IPS-18c (cell line): ENCODE results near the gene GPR183.

ENCODE experiments used
- H3K4me3 ChIP-seq: 2 replicates; pipeline ENCODE4 v1.7.0; 2013; ENCODE audit warnings: low read depth, mild to moderate bottlenecking, low read length, moderate library complexity; ENCODE audit not compliant: insufficient read depth
- H3K9me3 ChIP-seq: one replicate; pipeline ENCODE4 v1.6.1; 2013; ENCODE audit warnings: mild to moderate bottlenecking, low read length, moderate library complexity; ENCODE audit not compliant: control insufficient read depth, insufficient read depth

The GPR183 gene

GRCh38 chr13:99307247-99307646, at the start of gene GPR183:
Gene GPR183, minus strand, starts transcription at chr13:99307399. Its CDS starts 11,254 bp downstream, at chr13:99296145.
- Histone ChIP-seq H3K4me3 (no peak within 1 kb of the TSS), H3K9me3 (no peaks in the 10 kb centered on the region)

GRCh38 chr13:99356262-99357091, 49.3 kb upstream of the GPR183 start:
- Histone ChIP-seq H3K9me3 (no peaks in the 10 kb centered on the region), H3K4me3 (no peak overlapping the region)

- Histone ChIP-seq H3K9me3 (no peaks in the 10 kb centered on the region), H3K4me3 (no peak overlapping the region)
Observed at GRCh38 chr13:99356012-99356261, 48.7 kb upstream of the GPR183 start.

GRCh38 chr13:99355267-99356011, 48.2 kb upstream of the GPR183 start:
- Histone ChIP-seq H3K9me3 (no peaks in the 10 kb centered on the region), H3K4me3 (no peak overlapping the region)

- no peak overlapping the region for H3K4me3 ChIP-seq
- H3K9me3 ChIP-seq: no peaks in the 10 kb centered on the region
Observed at GRCh38 chr13:99354371-99354951, 47.3 kb upstream of the GPR183 start.

- H3K4me3 ChIP-seq: no peak overlapping the region
- no peaks in the 10 kb centered on the region for H3K9me3 ChIP-seq
Observed at GRCh38 chr13:99353836-99354235, 46.6 kb upstream of the GPR183 start.

- H3K9me3 ChIP-seq: no peaks in the 10 kb centered on the region
- no peak overlapping the region for H3K4me3 ChIP-seq
Observed at GRCh38 chr13:99353246-99353600, 46.0 kb upstream of the GPR183 start.

- Histone ChIP-seq H3K9me3 (peaks cover 3% of the 10 kb centered on the region), H3K4me3 (no peak overlapping the region)
Observed at GRCh38 chr13:99352351-99353245, 45.4 kb upstream of the GPR183 start.

- Histone ChIP-seq H3K9me3 (peaks cover 3% of the 10 kb centered on the region), H3K4me3 (no peak overlapping the region)
Observed at GRCh38 chr13:99351772-99352171, 44.6 kb upstream of the GPR183 start.

GRCh38 chr13:99350191-99350590, 43.0 kb upstream of the GPR183 start:
- H3K9me3 ChIP-seq: peaks cover 3% of the 10 kb centered on the region
- no peak overlapping the region for H3K4me3 ChIP-seq

GRCh38 chr13:99347911-99348451, 40.8 kb upstream of the GPR183 start:
- no peak overlapping the region for H3K4me3 ChIP-seq
- H3K9me3 ChIP-seq: peaks cover 3% of the 10 kb centered on the region

- Histone ChIP-seq H3K4me3 (no peak overlapping the region), H3K9me3 (peaks cover 3% of the 10 kb centered on the region)
Observed at GRCh38 chr13:99347335-99347878, 40.2 kb upstream of the GPR183 start.

GRCh38 chr13:99346335-99347042, 39.3 kb upstream of the GPR183 start:
- no peak overlapping the region for H3K4me3 ChIP-seq
- H3K9me3 ChIP-seq: peaks cover 3% of the 10 kb centered on the region

GRCh38 chr13:99345345-99345744, 38.1 kb upstream of the GPR183 start:
- H3K9me3 ChIP-seq: peaks cover 3% of the 10 kb centered on the region
- no peak overlapping the region for H3K4me3 ChIP-seq

GRCh38 chr13:99344610-99345208, 37.5 kb upstream of the GPR183 start:
- H3K9me3 ChIP-seq: peaks cover 3% of the 10 kb centered on the region

GRCh38 chr13:99342723-99343315, 35.6 kb upstream of the GPR183 start:
- no peak overlapping the region for H3K4me3 ChIP-seq
- peaks cover under 1% of the 10 kb centered on the region for H3K9me3 ChIP-seq

More at GRCh38 chr13:99344610-99345208, 37.5 kb upstream of the GPR183 start:
- no peak overlapping the region for H3K4me3 ChIP-seq
